Measurements from ENCODE around the gene RNF214.
A peak's percentile ranks its signal among the peaks of the same experiment; 100 is the strongest.
"Not testable (repeated sequence)": the region's sequence is repeated elsewhere in the genome, so short reads cannot be mapped to it uniquely, and the experiment has no call there.

The RNF214 gene

DNA sequence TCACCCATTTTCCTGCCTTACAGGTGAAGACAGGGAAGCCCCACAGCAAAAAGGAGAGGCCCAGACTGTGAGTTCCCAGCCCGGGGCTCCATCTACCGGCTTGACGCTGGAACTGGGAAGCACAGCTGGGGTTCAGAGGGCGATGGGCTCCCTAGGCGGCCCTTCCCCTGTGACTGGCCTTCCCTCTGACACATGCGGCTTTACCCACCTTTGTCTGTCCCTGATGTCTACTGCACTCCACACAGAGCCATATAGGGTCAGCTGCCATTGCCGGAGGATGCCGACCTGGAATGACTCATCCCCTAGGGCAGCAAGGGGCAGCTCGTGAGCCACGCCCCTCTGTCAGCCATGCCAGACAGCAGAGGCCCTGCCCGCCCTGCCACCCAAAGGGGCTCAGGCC lies 25.6 kb upstream of the RNF214 start:
- H3K9me3 ChIP-seq (ENCODE audit: control insufficient read depth, low read length); H3K27ac ChIP-seq (ENCODE audit: low read depth, low read length, severe bottlenecking); H3K4me3 ChIP-seq (ENCODE audit: extremely low read depth, insufficient read depth, low read length, poor library complexity, severe bottlenecking): not testable (repeated sequence)
- Histone ChIP-seq H3K36me3 (ENCODE audit: control insufficient read depth, insufficient read depth, low read length) (peaks cover 42% of the 10 kb centered on the region), H3K4me1 (ENCODE audit: control insufficient read depth, insufficient read depth, low read length, poor library complexity, severe bottlenecking) (peaks cover 37% of the 10 kb centered on the region)
- WGBS, 2 experiments (ENCODE audit: insufficient coverage in 2 of 2) = 90 to 100% methylated on average over 2 of the region's 11 CpGs

DNA sequence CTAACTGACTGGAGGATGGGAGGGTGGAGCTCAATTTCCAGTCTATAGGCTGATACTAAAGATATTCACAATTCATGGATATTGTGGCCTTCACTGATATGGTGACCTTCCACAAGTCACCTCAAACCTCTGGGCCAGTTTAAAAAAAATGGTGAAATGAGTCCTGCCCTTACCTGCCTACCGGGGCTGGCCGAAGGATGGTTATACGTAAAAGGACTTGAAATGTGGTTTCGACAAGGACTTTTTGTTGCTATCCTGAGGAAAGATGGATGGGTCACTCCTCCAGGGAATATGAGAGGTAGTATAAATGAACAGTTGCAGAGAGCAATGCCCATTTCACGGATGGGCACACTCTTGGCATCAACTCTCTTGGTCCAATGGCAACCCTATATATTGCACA lies 25.0 kb upstream of the RNF214 start:
- 88 to 93% methylated on average over 3 to 4 of the region's 5 CpGs for WGBS, 2 experiments (ENCODE audit: insufficient coverage in 2 of 2)
- H3K9me3 ChIP-seq (ENCODE audit: control insufficient read depth, low read length); H3K27ac ChIP-seq (ENCODE audit: low read depth, low read length, severe bottlenecking); H3K4me3 ChIP-seq (ENCODE audit: extremely low read depth, insufficient read depth, low read length, poor library complexity, severe bottlenecking): not testable (repeated sequence)
- peaks cover 42% of the 10 kb centered on the region for H3K36me3 ChIP-seq (ENCODE audit: control insufficient read depth, insufficient read depth, low read length)
- peaks cover 31% of the 10 kb centered on the region for H3K4me1 ChIP-seq (ENCODE audit: control insufficient read depth, insufficient read depth, low read length, poor library complexity, severe bottlenecking)

GRCh38 chr11:117208710-117209109 lies 23.8 kb upstream of the RNF214 start:
- Histone ChIP-seq H3K36me3 (ENCODE audit: control insufficient read depth, insufficient read depth, low read length) (peaks cover 39% of the 10 kb centered on the region), H3K4me1 (ENCODE audit: control insufficient read depth, insufficient read depth, low read length, poor library complexity, severe bottlenecking) (peaks cover 19% of the 10 kb centered on the region)
- not testable (repeated sequence) for H3K4me3 ChIP-seq (ENCODE audit: extremely low read depth, insufficient read depth, low read length, poor library complexity, severe bottlenecking); H3K9me3 ChIP-seq (ENCODE audit: control insufficient read depth, low read length); H3K27ac ChIP-seq (ENCODE audit: low read depth, low read length, severe bottlenecking)
- WGBS, 2 experiments (ENCODE audit: insufficient coverage in 2 of 2) = 86 to 95% methylated on average over 6 of the region's 13 CpGs

DNA sequence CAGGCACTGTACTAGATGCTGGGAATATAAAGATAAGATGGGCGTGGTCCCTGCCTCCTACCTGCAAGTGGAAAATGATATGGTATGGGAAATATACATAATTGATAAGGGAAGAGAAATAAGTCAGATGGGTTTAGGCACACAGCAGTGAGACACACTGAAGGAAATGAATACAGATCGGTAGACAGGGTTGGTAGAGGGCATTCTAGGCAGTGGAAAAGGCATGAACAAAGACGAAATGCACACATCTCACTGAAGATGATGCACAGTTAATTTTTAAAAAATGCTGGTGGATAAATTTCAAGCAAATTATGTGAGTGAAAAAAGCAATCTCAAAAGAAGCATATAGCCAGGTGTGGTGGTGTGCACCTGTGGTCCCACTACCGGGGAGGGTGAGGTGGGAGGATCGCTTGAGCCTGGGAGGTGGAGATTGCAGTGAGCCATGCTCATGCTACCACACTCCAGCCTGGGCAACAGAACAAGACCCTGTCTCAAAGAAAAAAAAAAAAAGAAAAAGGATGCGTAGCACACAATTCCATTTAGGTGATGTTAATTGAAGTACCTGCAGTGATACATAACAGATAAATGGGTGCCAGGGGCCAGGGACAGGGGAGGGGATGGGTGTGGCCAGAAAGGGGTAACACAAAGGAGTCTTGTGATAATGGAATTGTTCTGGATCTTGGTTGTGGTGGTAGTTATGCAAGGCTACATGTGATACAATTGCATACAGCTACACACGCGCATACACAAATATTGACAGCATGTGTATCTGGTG lies 22.9 kb upstream of the RNF214 start:
- H3K27ac ChIP-seq (ENCODE audit: low read depth, low read length, severe bottlenecking); H3K9me3 ChIP-seq (ENCODE audit: control insufficient read depth, low read length); H3K4me3 ChIP-seq (ENCODE audit: extremely low read depth, insufficient read depth, low read length, poor library complexity, severe bottlenecking): not testable (repeated sequence)
- 90 to 94% methylated on average over 5 to 6 of the region's 8 CpGs for WGBS, 2 experiments (ENCODE audit: insufficient coverage in 2 of 2)
- Histone ChIP-seq H3K4me1 (ENCODE audit: control insufficient read depth, insufficient read depth, low read length, poor library complexity, severe bottlenecking) (peaks cover 11% of the 10 kb centered on the region), H3K36me3 (ENCODE audit: control insufficient read depth, insufficient read depth, low read length) (peaks cover 34% of the 10 kb centered on the region)

GRCh38 chr11:117210620-117211019 lies 21.9 kb upstream of the RNF214 start:
- H3K36me3 ChIP-seq (ENCODE audit: control insufficient read depth, insufficient read depth, low read length) = peaks cover 27% of the 10 kb centered on the region
- no peak overlapping the region for H3K27ac ChIP-seq (ENCODE audit: low read depth, low read length, severe bottlenecking)
- 90 to 100% methylated on average over 3 of the region's 3 CpGs for WGBS, 2 experiments (ENCODE audit: insufficient coverage in 2 of 2)
- H3K4me1 ChIP-seq (ENCODE audit: control insufficient read depth, insufficient read depth, low read length, poor library complexity, severe bottlenecking) = no peaks in the 10 kb centered on the region
- no peaks in the 10 kb centered on the region for H3K9me3 ChIP-seq (ENCODE audit: control insufficient read depth, low read length)
- H3K4me3 ChIP-seq (ENCODE audit: extremely low read depth, insufficient read depth, low read length, poor library complexity, severe bottlenecking) = no peak overlapping the region

DNA sequence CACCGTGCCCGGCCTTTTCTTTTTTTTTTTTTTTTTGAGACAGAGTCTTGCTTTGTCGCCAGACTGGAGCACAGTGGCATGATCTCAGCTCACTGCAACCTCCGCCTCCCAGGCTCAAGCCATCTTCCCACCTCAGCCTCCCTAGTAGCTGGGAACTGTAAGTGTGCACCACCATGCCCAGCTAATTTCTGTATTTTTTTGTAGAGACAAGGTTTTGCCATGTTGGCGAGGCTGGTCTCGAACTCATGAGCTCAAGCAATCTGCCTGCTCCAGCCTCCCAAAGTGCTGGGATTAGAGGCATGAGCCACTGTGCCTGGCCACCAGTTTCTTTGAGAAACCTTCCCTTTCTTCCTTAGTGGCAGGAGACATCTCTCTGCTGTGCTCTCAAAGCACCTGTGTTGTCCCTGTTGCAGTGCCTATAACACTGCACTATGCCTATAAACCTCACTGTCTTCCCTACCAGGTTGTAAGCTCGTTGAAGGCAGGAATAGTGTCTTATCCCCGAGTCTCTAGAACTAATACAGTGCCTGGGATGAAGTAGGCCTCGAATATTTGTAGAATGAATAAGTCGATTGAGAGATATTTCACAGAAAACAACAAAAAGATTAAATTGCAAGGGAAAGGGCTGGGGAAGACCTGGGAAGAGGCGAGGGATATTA lies 19.6 kb upstream of the RNF214 start:
- H3K4me3 ChIP-seq (ENCODE audit: extremely low read depth, insufficient read depth, low read length, poor library complexity, severe bottlenecking) = no peak overlapping the region
- peaks cover 45% of the 10 kb centered on the region for H3K36me3 ChIP-seq (ENCODE audit: control insufficient read depth, insufficient read depth, low read length)
- H3K9me3 ChIP-seq (ENCODE audit: control insufficient read depth, low read length) = no peaks in the 10 kb centered on the region
- H3K4me1 ChIP-seq (ENCODE audit: control insufficient read depth, insufficient read depth, low read length, poor library complexity, severe bottlenecking) = peaks cover 9% of the 10 kb centered on the region
- 94 to 96% methylated on average over 7 of the region's 11 CpGs for WGBS, 2 experiments (ENCODE audit: insufficient coverage in 2 of 2)
- H3K27ac ChIP-seq (ENCODE audit: low read depth, low read length, severe bottlenecking) = no peak overlapping the region

GRCh38 chr11:117214404-117215110 lies 17.9 kb upstream of the RNF214 start:
- no peak overlapping the region for H3K27ac ChIP-seq (ENCODE audit: low read depth, low read length, severe bottlenecking)
- H3K9me3 ChIP-seq (ENCODE audit: control insufficient read depth, low read length) = no peaks in the 10 kb centered on the region
- no peak overlapping the region for H3K4me3 ChIP-seq (ENCODE audit: extremely low read depth, insufficient read depth, low read length, poor library complexity, severe bottlenecking)
- H3K4me1 ChIP-seq (ENCODE audit: control insufficient read depth, insufficient read depth, low read length, poor library complexity, severe bottlenecking) = peaks cover 20% of the 10 kb centered on the region
- peaks cover 62% of the 10 kb centered on the region for H3K36me3 ChIP-seq (ENCODE audit: control insufficient read depth, insufficient read depth, low read length)
- 77 to 86% methylated on average over 4 to 5 of the region's 7 CpGs for WGBS, 2 experiments (ENCODE audit: insufficient coverage in 2 of 2)

DNA sequence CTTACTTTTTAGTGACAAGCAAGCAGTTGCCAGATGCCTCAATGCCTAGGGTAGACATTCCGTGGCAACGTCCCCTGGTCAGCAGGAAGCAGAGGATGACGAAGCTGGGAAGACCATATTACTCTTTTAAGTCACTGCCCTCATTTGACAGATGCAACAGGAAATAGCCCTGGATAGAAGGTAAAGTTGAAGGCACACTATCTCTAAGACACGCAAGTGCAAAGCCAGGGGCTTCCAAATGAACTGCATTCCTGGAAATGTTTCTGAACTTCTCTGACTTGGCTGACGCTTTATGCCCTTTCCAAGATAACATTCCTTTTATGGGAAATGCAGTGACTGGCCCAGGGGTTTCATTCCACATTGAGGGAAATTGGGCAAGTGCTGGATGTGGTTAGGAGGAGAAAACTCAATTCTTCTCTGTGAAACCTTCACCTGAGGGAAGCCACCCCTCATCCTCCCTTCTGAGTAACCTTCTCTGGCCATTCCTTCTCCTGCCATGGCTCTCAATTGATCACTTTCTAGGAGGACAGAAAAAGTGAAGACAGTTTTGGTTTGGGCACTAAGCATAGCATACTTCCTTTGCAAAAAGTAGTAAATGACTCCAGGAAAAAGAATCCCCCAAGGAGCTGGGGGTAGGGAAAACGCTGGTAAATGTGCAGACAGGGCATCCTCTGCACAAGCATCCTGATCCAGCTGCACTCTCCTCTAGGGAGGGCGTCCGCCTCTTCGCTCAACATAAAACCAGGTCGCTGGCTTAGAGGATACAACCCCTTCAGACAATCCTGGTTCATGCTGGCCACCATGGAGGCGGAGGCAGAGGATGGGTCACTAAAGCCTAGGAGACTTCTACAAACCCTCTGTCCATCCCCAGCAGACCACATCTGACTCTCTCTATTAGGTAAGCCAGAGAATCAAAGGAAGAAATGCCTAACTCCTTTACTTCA lies 15.1 kb upstream of the RNF214 start:
- peaks cover 20% of the 10 kb centered on the region for H3K4me1 ChIP-seq (ENCODE audit: control insufficient read depth, insufficient read depth, low read length, poor library complexity, severe bottlenecking)
- H3K27ac ChIP-seq (ENCODE audit: low read depth, low read length, severe bottlenecking) = peak overlapping the region; percentile 10
- no peak overlapping the region for H3K4me3 ChIP-seq (ENCODE audit: extremely low read depth, insufficient read depth, low read length, poor library complexity, severe bottlenecking)
- 89 to 94% methylated on average over 7 to 10 of the region's 11 CpGs for WGBS, 2 experiments (ENCODE audit: insufficient coverage in 2 of 2)
- H3K9me3 ChIP-seq (ENCODE audit: control insufficient read depth, low read length) = no peaks in the 10 kb centered on the region
- H3K36me3 ChIP-seq (ENCODE audit: control insufficient read depth, insufficient read depth, low read length) = peaks cover 77% of the 10 kb centered on the region

GRCh38 chr11:117218133-117218915 lies 14.1 kb upstream of the RNF214 start:
- Histone ChIP-seq H3K4me3 (ENCODE audit: extremely low read depth, insufficient read depth, low read length, poor library complexity, severe bottlenecking) (no peak overlapping the region), H3K4me1 (ENCODE audit: control insufficient read depth, insufficient read depth, low read length, poor library complexity, severe bottlenecking) (peaks cover 20% of the 10 kb centered on the region), H3K27ac (ENCODE audit: low read depth, low read length, severe bottlenecking) (peak overlapping the region; percentile 10), H3K9me3 (ENCODE audit: control insufficient read depth, low read length) (no peaks in the 10 kb centered on the region), H3K36me3 (ENCODE audit: control insufficient read depth, insufficient read depth, low read length) (peaks cover 76% of the 10 kb centered on the region)
- 96 to 97% methylated on average over 5 to 6 of the region's 15 CpGs for WGBS, 2 experiments (ENCODE audit: insufficient coverage in 2 of 2)
